SU-DHL-6 (cell line): Measurements from ENCODE around the gene HCN4.

Experiments
- EZH2phosphoT487 ChIP-seq: fragments of 200-600 bp; sonication (generic), shearing (Covaris generic); conservative IDR thresholded peaks from 2 replicates; pipeline ENCODE4 v1.6.1; 2018; ENCODE audit warnings: mild to moderate bottlenecking, antibody characterized with exemption, low read length, moderate library complexity, mixed read lengths
- TF ChIP-seq, protein P1 (sequence below): fragments of 200-600 bp; sonication (generic); IDR thresholded peaks from one replicate; pipeline ENCODE4 v1.5.1; 2017; ENCODE audit warnings: antibody characterized with exemption, mild to moderate bottlenecking, low read length, moderate library complexity; ENCODE audit not compliant: insufficient read depth, poor library complexity, severe bottlenecking

DNA sequence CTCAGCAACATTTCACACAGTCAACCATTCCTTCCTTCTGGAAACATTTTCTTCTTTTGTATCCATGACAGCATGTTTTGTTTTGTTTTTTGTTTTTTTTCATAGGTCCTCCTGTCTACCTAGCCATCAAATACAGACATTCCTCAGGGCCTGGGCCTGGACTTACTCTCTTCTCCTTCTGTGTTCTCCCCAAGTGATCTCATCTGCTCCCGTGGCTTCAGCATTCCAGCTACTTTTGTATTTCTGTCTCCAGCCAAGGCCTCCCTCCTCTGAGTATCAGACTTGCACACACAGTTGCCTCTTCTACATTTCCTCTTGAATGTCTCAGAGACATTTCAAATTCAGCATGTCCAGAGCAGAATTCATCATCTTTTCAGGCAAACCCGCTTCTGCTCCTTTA is 82.4 kb downstream of the HCN4 start:
- TF ChIP-seq, protein P1, sequence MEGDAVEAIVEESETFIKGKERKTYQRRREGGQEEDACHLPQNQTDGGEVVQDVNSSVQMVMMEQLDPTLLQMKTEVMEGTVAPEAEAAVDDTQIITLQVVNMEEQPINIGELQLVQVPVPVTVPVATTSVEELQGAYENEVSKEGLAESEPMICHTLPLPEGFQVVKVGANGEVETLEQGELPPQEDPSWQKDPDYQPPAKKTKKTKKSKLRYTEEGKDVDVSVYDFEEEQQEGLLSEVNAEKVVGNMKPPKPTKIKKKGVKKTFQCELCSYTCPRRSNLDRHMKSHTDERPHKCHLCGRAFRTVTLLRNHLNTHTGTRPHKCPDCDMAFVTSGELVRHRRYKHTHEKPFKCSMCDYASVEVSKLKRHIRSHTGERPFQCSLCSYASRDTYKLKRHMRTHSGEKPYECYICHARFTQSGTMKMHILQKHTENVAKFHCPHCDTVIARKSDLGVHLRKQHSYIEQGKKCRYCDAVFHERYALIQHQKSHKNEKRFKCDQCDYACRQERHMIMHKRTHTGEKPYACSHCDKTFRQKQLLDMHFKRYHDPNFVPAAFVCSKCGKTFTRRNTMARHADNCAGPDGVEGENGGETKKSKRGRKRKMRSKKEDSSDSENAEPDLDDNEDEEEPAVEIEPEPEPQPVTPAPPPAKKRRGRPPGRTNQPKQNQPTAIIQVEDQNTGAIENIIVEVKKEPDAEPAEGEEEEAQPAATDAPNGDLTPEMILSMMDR = no peak
- TF ChIP-seq EZH2phosphoT487 = no peak
